H1 (cell line): ENCODE data around the gene CABCOCO1.

Experiments used
- EZH2 ChIP-seq: fragments of 200-600 bp; sonication (generic); IDR thresholded peaks from 2 replicates; pipeline ENCODE4 v1.7.1; 2012; ENCODE audit warnings: low read depth, mild to moderate bottlenecking, moderate library complexity, low read length, inconsistent platforms; ENCODE audit not compliant: severe bottlenecking
- FOSL1 ChIP-seq: IDR thresholded peaks from 2 replicates; pipeline ENCODE4 v1.6.1; 2011; ENCODE audit warnings: mild to moderate bottlenecking, low read depth, low read length, moderate library complexity; ENCODE audit not compliant: insufficient read depth

DNA sequence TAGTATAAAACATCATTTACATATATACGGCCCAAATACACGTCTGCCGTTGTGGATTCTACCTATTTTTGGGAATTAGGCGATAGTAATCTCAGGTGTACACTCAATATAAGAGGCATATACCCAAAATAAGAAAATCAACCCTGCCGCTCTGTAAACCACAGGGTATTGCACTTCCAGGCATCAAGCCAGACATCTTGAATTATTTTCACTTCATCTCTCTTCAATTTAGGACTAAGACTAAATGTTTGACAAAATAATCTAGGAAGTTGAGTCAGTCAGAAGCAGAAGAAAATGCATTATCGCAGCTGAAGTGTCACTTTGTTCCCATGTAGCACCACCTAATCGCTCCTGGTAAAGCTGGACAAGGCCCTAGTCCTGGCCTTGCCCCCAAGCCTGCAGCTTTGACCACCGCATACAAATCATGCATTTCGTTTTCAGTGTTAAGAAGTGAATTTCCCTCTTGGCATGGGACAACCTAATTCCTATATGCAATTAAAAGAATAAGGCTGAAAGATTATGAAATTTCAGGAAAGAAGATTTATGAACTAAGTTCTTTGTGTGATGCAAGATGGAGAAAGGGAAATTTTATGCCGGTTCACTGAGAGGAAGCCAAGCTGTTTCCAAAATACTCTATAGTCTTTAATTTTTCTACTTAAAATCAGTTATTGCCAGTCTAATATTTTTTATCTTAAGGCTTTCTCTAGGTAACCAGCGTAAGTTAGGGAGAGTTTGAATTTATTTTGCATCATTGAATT is 26.0 kb downstream of the CABCOCO1 start:
- no peak for TF ChIP-seq FOSL1
- TF ChIP-seq EZH2: no peak
